Aorta (tissue), 5 donors: ENCODE data around the gene WFDC1. TPM values are rescaled to one million over a fixed set of nuclear protein-coding genes. Genes with fewer than 3 reads are reported as not detected.

ENCODE experiments used
- ATAC-seq: fragments of 200-7000 bp; cut with Tn5 transposase; one replicate; pipeline ENCODE4 v1.9.1; 2022; ENCODE audit warnings: moderate library complexity; ENCODE audit not compliant: low FRiP score
- DNase-seq, 2 donors: peaks; one replicate each; pipeline ENCODE4 v3.0.0-alpha.2; 2020
- H3K27ac ChIP-seq, 2 donors: one replicate each; pipeline ENCODE4 v1.5.1; 2013; ENCODE audit warnings: low read length in 2 of 2, mild to moderate bottlenecking in 2 of 2, moderate library complexity in 2 of 2, control low read depth in 1 of 2, inconsistent platforms in 1 of 2, low read depth in 1 of 2
- H3K27me3 ChIP-seq, 2 donors: one replicate each; pipeline ENCODE4 v1.6.1; 2013; ENCODE audit warnings: control low read depth in 1 of 2, low read length in 1 of 2, mild to moderate bottlenecking in 1 of 2, moderate library complexity in 1 of 2; ENCODE audit not compliant: insufficient read depth in 2 of 2, control insufficient read depth in 1 of 2
- H3K36me3 ChIP-seq, 2 donors: one replicate each; pipeline ENCODE4 v1.6.1; 2013; ENCODE audit warnings: control low read depth in 1 of 2, low read length in 1 of 2, mild to moderate bottlenecking in 1 of 2; ENCODE audit not compliant: insufficient read depth in 2 of 2, control insufficient read depth in 1 of 2
- H3K4me1 ChIP-seq, 2 donors: one replicate each; pipeline ENCODE4 v1.6.1; 2013; ENCODE audit warnings: low read length in 2 of 2, control low read depth in 1 of 2, mild to moderate bottlenecking in 1 of 2, moderate library complexity in 1 of 2; ENCODE audit not compliant: insufficient read depth in 2 of 2, control insufficient read depth in 1 of 2
- H3K4me3 ChIP-seq, 2 donors: one replicate each; pipeline ENCODE4 v1.5.1; 2013; ENCODE audit warnings: low read length in 2 of 2, control low read depth in 1 of 2, mild to moderate bottlenecking in 1 of 2
- H3K9me3 ChIP-seq: one replicate; pipeline ENCODE4 v1.6.1; 2013; ENCODE audit warnings: mild to moderate bottlenecking, low read length; ENCODE audit not compliant: control insufficient read depth
- WGBS, 2 donors: extraction: QIAGEN DNeasy Blood & Tissue Kit; methylation state at CpG; one replicate each; pipeline ENCODE4 v1.1.7; 2013; 5-methylcytosine and 5-hydroxymethylcytosine counted together
- intact Hi-C, 2 donors: fragments of 100-400 bp; cut with DNase I; formaldehyde crosslinking; loops; one replicate each; pipeline versions ENCODE4 v1.14.2 to v1.15.0; 2022
- polyA plus RNA-seq, 2 donors: library from polyadenylated mRNA; stranded (reverse); fragments of 200-250 nt; gene quantifications; one replicate each; pipeline ENCODE4 v1.2.3, GENCODE V29; 2013
- total RNA-seq, 2 donors: library from RNA; stranded (reverse); fragmentation: NEBNext Ultra II Directional; extraction: Animal tissue kit (Norgen Biotek cat#: 25700); gene quantifications; one replicate each; pipeline ENCODE4 v1.2.1, GENCODE V29; 2021
- donor health status: healthy with polysubstance abuse.
- donor health status: Bipolar disorder and iron deficiency.
- donor health status: DM: no; HTN: no; CAD: no.
- donor health status: DM: no; HTN: no; CAD: no.
- donor health status: DM: yes; HTN: yes; CAD: no.

The WFDC1 gene
- total and polyA plus RNA-seq, 4 donors = 11.8 to 72.2 (median 28.3) TPM

- Histone ChIP-seq H3K27me3 (no peaks in the 10 kb centered on the region), H3K4me1 (no peaks in the 10 kb centered on the region), H3K4me3 (no peak overlapping the region), H3K9me3 (no peaks in the 10 kb centered on the region), H3K27ac (peak overlapping the region in 1 of 2 donors; percentile 24), H3K36me3 (no peaks in the 10 kb centered on the region)
- peak in 1 of 2 donors; percentile 62 for DNase-seq
- ATAC-seq = no peak
- intact Hi-C loops = no loop called here
- 47 to 50% methylated on average over 16 of the region's 16 CpGs for WGBS, 2 donors
Measured at GRCh38 chr16:84286578-84287240, 8.0 kb upstream of the WFDC1 start.

GRCh38 chr16:84288902-84289301 lies 5.8 kb upstream of the WFDC1 start:
- no peaks in the 10 kb centered on the region for H3K9me3 ChIP-seq
- ATAC-seq (no peak), DNase-seq (no peak)
- WGBS, 2 donors = 67 to 83% methylated on average over 8 of the region's 8 CpGs
- H3K27ac ChIP-seq = no peak overlapping the region
- no peak overlapping the region for H3K4me3 ChIP-seq
- H3K36me3 ChIP-seq = no peaks in the 10 kb centered on the region
- H3K27me3 ChIP-seq = no peaks in the 10 kb centered on the region
- intact Hi-C loops = no loop called here
- H3K4me1 ChIP-seq = no peaks in the 10 kb centered on the region

GRCh38 chr16:84291226-84291625 lies 3.5 kb upstream of the WFDC1 start:
- H3K27ac ChIP-seq = no peak overlapping the region
- no peaks in the 10 kb centered on the region for H3K36me3 ChIP-seq
- 24 to 33% methylated on average over 11 of the region's 11 CpGs for WGBS, 2 donors
- H3K4me1 ChIP-seq = no peaks in the 10 kb centered on the region
- DNase-seq (no peak), ATAC-seq (no peak)
- H3K4me3 ChIP-seq = no peak overlapping the region
- H3K27me3 ChIP-seq = no peaks in the 10 kb centered on the region
- no peaks in the 10 kb centered on the region for H3K9me3 ChIP-seq
- intact Hi-C loops = no loop called here

DNA sequence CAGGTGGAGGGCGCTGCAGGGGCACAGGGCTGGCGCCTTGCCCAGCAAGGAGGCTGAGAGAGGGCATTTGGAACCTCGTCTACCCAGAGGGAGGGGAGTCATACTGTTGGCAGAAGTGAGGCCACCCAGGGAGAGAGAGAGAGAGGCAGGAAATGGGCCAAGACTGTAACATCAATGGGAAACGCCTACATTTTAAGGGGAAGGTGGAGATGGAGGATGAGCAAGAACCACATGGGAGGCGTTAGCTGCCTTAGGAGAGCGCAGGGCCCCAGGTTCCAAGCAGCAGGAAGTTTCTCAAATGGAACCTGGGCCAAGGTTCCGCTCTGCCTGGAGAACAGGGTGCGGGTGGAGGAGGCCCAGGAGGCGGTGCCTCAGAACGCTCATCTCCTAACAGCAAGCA lies 2.7 kb upstream of the WFDC1 start:
- H3K27me3 ChIP-seq = no peaks in the 10 kb centered on the region
- no peaks in the 10 kb centered on the region for H3K36me3 ChIP-seq
- no peaks in the 10 kb centered on the region for H3K4me1 ChIP-seq
- intact Hi-C loops = no loop called here
- no peak for DNase-seq
- WGBS, 2 donors = 72 to 77% methylated on average over 10 of the region's 10 CpGs
- no peak overlapping the region for H3K4me3 ChIP-seq
- no peaks in the 10 kb centered on the region for H3K9me3 ChIP-seq
- no peak for ATAC-seq
- H3K27ac ChIP-seq = no peak overlapping the region

DNA sequence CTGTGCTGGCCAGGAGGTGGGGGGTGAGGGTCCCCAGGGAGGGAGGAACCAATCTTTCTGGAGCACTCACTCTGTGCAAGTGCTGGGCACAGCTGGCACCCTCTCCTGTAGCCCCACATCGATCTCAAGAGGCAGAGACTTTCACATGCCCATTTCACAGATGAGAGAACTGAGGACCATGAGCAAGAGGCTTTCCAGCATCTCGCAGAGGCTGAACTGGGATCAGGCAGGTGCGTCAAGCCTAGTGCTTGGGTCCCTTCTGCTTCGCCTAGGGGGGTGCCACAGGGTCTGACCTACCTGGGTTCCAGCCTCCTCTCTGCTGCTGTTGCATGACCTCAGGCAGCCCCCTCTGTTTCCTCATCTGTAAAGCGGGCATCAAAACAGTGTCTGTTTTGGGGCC lies 1.3 kb upstream of the WFDC1 start:
- no peak overlapping the region for H3K27ac ChIP-seq
- H3K9me3 ChIP-seq = no peaks in the 10 kb centered on the region
- H3K4me3 ChIP-seq = no peak overlapping the region
- no peaks in the 10 kb centered on the region for H3K36me3 ChIP-seq
- H3K4me1 ChIP-seq = no peaks in the 10 kb centered on the region
- no peak for DNase-seq
- intact Hi-C loops = no loop called here
- 97% methylated on average over 5 of the region's 5 CpGs for WGBS, 2 donors
- no peaks in the 10 kb centered on the region for H3K27me3 ChIP-seq
- no peak for ATAC-seq

DNA sequence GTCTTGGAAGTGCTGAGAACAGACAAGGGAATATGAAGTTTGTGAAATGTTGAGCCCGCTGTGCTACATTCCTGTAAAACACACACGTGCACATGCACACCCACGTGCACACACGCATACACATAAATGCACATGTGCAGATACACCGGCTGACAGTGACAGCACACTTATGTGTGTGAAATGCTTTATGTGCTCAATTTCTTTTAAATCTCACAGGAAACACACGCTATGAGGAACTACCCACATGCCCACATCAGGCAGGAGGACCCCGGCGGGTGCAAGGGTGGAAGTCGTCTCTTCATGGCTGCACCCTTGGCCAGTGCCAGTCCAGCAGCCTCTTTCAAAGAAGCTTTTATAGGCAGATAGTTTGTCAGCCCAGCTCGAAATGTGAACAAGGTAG lies 561 bp upstream of the WFDC1 start:
- Histone ChIP-seq H3K36me3 (no peaks in the 10 kb centered on the region), H3K4me3 (no peak overlapping the region), H3K4me1 (no peaks in the 10 kb centered on the region), H3K27me3 (no peaks in the 10 kb centered on the region), H3K9me3 (no peaks in the 10 kb centered on the region), H3K27ac (no peak overlapping the region)
- WGBS, 2 donors = 52 to 53% methylated on average over 10 of the region's 10 CpGs
- peak; percentile 39 for ATAC-seq
- DNase-seq = no peak
- intact Hi-C loops = no loop called here

DNA sequence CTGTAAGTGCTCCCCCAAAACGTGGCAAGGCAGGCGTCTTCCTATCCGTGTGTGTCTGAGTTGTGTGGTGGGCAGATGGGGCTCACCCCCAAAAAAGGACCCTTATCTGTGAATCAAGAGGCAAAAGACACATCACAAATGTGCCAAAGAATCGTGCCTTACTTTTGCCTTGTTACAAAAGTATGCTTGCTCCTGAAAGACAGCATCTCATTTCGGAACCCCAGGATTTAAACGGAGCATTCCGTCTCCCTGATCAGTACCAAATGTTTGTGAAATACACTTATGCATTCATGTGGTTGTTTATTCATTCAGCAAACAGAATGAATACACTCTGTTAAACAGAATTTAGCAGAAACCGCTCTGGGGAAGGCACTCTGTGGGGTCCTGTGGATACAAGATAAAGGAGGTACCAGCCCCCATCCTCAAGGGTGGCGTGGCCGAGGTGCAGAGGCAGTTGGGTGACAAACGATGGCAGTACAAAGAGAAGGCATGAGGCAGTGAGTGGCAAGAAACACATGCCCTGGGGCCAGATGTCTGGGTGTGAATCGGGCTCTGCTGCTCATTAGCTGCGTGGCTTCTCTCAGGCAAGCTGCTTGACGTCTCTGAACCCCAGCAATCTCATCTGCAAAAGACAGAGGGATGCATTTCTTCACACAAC lies 654 bp downstream of the WFDC1 start:
- H3K27ac ChIP-seq = no peak overlapping the region
- ATAC-seq = no peak
- intact Hi-C loops = no loop called here
- no peaks in the 10 kb centered on the region for H3K4me1 ChIP-seq
- no peak for DNase-seq
- WGBS, 2 donors = 14 to 21% methylated on average over 14 of the region's 14 CpGs
- H3K36me3 ChIP-seq = no peaks in the 10 kb centered on the region
- no peaks in the 10 kb centered on the region for H3K27me3 ChIP-seq
- peak overlapping the region in 1 of 2 donors; percentile 4 for H3K4me3 ChIP-seq
- H3K9me3 ChIP-seq = no peaks in the 10 kb centered on the region

DNA sequence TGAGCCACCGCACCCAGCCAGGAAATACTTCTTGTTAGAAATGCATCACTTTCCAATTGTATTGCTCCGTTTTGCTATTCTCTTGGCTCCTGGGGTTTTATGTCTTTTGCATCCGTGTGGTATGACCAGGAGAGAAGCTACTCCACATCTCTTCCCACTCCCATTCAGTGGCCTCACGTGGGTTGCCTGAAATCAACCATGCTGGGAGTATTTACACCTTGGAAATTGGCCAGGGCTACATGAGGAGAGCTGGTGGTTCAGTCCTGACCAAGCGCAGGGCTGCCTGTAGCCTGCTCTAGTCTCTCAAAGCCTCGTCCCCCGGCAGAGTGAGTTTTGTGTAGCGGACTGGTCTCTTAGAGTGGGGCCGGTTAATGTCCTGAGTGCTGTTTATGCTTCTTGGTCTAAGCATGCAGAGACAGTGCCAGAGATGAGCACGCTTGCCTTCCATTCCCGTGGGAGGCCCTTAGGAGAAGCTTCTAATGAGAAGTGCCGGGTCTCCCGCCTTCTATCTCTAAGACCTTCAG lies 3.8 kb downstream of the WFDC1 start:
- 87 to 92% methylated on average over 13 of the region's 13 CpGs for WGBS, 2 donors
- ATAC-seq = no peak
- H3K9me3 ChIP-seq = no peaks in the 10 kb centered on the region
- DNase-seq = no peak
- no peaks in the 10 kb centered on the region for H3K4me1 ChIP-seq
- no peak overlapping the region for H3K4me3 ChIP-seq
- intact Hi-C loops = no loop called here
- no peak overlapping the region for H3K27ac ChIP-seq
- no peaks in the 10 kb centered on the region for H3K27me3 ChIP-seq
- H3K36me3 ChIP-seq = no peaks in the 10 kb centered on the region
